ENCODE results near the gene CAPN11.
"Not testable (repeated sequence)": the region's sequence is repeated elsewhere in the genome, so short reads cannot be mapped to it uniquely, and the experiment has no call there.

DNA sequence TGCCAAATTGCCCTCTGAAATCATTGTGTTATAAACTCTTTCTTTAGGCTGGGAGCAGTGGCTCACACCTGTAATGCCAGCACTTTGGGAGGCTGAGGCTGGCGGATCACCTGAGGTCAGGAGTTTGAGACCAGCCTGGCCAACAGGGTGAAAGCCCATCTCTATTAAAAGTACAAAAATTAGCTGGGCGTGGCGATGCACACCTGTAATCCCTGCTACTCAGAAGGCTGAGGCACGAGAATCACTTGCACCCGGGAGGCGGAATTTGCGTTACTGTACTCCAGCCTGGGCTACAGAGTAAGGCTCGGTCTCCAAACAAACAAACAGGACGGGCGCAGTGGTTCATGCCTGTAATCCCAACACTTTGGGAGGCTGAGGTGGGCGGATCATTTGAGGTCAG is 37.7 kb downstream of the CAPN11 start:
- TF ChIP-seq ZNF48 (tag by site-specific recombination; IDR thresholded peaks at IDR 0.05); ZNF184 (tag by site-specific recombination; IDR thresholded peaks at IDR 0.05); TCF7L2 (IDR thresholded peaks at IDR 0.05; ENCODE audit: borderline replicate concordance, low read depth, low read length); ZNF350 (tag by site-specific recombination; IDR thresholded peaks at IDR 0.05): not testable (repeated sequence)
- TF ChIP-seq, protein P1, sequence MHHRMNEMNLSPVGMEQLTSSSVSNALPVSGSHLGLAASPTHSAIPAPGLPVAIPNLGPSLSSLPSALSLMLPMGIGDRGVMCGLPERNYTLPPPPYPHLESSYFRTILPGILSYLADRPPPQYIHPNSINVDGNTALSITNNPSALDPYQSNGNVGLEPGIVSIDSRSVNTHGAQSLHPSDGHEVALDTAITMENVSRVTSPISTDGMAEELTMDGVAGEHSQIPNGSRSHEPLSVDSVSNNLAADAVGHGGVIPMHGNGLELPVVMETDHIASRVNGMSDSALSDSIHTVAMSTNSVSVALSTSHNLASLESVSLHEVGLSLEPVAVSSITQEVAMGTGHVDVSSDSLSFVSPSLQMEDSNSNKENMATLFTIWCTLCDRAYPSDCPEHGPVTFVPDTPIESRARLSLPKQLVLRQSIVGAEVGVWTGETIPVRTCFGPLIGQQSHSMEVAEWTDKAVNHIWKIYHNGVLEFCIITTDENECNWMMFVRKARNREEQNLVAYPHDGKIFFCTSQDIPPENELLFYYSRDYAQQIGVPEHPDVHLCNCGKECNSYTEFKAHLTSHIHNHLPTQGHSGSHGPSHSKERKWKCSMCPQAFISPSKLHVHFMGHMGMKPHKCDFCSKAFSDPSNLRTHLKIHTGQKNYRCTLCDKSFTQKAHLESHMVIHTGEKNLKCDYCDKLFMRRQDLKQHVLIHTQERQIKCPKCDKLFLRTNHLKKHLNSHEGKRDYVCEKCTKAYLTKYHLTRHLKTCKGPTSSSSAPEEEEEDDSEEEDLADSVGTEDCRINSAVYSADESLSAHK (tag by site-specific recombination; IDR thresholded peaks at IDR 0.05) = not testable (repeated sequence)

All from HEK293 (cell line).